Stimulated activated CD4-positive, alpha-beta T cell treated with anti-CD3 and anti-CD28 coated beads, Interleukin-1b, Interleukin-23, amount 100 ng/mL, for 1 hour (primary cell): ENCODE measurements around the gene SLC25A29.
"Not testable (repeated sequence)": the region's sequence is repeated elsewhere in the genome, so short reads cannot be mapped to it uniquely, and the experiment has no call there.

Source experiments
- DNase-seq, 2 donors: peaks; one replicate each; pipeline ENCODE4 v3.0.0-alpha.2; 2020; ENCODE audit warnings: low read depth in 2 of 2

Gene SLC25A29

DNA sequence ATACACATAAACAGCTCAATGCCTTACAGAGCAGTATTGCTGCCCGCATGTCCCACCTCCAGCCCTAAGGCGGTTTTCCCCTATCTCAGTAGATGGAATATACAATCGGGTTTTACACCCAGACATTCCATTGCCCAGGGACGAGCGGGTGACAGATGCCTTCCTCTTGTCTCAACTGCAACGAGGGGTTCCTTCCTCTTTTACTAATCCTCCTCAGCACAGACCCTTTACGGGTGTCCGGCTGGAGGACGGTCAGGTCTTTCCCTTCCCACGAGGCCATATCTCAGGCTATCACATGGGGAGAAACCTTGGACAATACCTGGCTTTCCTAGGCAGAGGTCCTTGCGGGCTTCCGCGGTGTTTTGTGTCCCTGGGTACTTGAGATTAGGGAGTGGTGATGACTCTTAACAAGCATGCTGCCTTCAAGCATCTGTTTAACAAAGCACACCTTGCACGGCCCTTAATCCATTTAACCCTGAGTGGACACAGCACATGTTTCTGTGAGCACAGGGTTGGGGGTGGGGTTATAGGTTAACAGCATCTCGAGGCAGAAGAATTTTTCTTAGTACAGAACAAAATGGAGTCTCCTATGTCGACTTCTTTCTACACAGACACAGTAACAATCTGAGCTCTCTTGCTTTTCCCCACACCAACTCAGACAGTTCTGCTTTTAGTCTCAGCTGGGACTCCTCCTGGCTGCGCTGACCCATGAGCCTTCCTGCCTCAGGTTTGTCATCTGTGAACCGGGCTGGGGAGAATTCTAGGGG, 6.0 kb upstream of the SLC25A29 start:
- DNase-seq = not testable (repeated sequence)

DNA sequence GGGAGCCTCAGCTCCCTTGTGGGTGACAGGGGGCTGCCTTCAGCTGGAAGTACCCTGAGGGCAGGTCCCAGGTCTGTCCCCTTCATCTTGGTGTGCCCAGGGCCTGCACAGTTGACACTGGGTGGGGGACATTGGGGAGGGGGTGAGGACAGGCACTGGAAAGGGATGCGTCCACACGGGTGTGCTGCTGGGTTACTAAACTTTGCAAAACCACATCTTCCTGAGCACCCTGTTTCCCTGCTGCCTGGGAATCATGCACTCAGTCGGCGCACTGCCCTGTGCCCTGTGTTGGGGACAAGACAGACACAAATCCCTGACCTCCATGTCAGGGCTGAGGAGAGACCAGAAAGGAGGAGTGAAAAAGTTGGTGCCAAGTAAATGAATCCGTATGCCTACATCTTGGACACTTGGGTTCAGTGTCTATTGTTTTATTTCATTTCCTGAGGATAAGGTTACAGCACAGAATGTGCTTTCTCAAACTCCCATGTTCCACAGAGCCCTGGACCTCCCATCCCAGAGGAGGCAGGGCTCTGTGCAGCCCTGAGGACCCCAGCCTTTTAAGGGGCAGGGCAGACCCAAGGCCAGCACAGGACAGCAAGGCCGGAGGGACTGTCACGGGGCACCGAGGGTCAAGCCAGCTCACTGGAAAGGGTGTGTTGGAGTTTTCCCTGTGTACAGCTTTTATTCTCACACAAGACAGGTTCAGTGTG, 2.9 kb upstream of the SLC25A29 start:
- DNase-seq = no peak

DNA sequence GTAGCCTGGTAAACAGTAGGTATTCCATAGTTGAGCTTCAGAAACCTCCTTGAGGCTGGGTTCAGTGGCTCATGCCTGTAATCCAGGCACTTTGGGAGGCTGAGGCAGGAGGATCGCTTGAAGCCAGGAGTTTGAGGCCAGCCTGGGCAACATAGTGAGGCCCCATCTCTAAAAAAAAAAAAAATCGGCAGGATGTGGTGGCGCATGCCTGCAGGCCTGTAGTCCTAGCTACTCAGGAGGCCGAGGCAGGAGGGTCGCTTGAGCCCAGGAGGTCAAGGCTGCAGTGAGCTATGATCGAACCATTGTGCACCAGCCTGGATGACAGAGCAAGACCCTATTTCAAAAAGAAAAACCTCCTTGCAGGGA, 2.2 kb upstream of the SLC25A29 start:
- DNase-seq = not testable (repeated sequence)

DNA sequence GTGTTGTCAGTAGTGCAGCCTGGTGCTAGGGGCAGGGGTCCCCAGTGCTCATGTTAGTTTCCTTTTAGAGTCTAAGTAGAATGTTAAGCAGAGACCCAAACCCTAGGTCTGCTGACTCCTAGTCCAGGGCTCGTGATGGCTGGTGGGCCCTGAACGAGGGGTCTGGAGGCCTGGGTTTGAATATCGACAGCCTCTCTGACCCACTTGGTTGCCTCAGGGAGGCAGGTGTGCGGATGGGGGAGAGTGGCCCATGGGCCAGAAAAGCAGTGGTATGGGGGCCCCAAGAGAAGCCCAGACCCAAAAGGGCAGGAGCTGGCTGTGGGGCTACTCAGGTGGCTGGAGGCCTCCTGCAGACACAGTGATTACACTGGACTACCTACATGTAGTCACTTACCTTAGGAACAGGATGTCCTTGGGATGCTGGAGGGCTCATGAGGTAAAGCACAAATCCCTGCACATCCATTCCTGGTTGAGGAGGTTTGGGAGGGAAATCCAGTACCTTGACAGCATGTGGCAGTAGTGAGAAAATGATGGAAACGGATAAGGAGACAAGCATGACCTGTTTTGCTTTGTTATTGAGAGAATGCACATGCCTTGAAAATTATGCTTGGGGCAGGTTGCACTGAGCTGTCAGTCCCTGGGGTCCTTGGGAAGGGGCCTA, 1.7 kb upstream of the SLC25A29 start:
- no peak for DNase-seq

DNA sequence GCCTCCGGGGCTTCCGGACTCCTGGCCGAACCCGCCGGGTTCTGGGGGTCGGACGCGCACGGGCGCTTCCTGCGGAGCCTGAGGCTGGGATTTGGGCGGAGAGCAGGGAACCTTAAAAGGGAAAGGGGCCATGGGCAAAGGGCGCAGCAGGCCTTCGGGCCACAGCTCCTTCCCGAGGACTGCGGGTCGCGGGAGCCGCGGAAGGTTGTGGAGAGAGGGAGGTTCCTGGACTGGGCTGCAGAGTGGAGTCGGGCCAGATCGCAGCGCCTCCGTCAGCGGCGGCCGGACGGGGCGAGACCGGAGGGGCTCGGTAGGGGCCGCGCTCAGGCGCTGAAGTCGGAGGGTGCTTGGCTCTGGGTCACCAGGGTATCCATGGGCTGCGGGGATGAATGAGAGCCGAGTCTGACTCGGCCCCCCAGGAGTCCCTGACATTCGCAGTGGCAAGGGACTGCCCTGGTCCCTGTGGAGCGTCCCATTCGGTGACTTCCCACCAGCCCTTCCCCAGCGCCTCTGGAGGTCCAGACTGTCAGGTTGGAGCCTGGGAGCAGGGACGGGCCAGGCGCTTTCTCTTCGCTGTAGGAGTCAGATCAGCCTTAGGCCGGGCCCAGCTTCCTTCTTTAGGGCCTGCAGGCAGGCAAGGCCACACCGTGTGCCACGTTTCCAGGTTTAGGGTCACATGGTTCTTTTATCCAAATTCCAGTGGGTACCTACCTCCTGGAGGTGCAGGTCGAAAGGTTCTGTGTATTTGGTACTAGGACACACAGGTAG, 938 bp upstream of the SLC25A29 start:
- DNase-seq = no peak

DNA sequence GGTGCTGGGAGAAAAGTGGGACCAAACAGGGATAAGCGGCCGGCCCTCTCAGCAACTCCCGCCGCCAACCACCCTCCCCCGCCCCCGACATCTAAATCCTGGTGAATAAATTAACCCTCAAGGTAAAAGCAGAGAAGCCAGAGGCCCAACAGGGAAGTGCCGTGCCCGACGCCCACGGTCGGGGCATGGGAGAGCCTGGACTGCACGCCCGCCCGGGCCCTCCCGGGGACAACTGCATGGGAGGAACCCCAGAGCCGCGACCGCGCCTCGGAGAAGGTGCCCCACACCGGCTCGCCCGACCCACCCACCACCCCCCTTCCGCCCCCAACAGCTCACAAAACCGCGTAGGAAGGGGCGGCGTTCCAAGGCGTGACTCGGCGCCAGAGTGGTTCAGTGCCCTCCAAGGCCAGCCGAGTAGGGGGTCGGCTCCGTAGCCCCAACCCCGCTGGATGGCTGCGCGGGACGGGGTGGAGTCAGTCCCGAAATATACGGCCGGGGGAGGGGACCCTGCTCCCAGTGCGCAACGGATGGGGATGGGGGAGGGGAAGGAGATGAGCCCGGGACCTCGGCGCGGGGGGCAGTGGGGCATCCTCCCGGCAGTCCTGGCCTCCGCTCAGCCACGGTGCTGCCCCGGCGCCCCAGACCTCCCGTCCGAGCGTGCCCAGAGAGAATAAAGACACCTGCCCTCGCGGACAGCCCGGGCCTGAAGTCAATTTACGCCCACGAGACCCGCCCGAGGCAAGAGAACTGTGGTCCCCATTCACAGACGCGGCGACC, 732 bp downstream of the SLC25A29 start:
- DNase-seq = no peak

DNA sequence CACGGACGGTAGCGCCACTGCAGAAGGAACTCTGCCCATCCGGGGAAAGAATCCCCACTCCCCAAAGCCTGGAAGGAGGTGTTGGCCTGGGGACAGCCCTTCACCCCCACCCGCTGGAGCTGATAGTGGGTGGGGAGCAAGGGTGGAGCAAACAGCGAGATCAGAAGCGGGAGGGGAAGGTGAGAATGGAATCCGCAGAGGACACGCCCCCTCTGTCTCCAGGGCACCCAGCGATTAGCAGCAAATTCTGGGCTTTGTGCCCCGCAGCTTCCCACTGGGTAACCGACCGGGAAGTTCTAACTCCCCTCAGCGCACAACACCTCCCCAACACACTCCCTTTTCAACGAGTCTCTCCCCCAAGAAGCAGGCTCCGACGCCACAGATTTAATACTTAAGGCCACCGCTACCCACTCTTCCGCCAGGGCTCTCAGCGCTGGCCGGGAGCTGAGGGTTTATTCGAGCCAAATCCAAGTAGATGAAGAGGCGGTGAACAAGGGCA, 1.4 kb downstream of the SLC25A29 start:
- no peak for DNase-seq

DNA sequence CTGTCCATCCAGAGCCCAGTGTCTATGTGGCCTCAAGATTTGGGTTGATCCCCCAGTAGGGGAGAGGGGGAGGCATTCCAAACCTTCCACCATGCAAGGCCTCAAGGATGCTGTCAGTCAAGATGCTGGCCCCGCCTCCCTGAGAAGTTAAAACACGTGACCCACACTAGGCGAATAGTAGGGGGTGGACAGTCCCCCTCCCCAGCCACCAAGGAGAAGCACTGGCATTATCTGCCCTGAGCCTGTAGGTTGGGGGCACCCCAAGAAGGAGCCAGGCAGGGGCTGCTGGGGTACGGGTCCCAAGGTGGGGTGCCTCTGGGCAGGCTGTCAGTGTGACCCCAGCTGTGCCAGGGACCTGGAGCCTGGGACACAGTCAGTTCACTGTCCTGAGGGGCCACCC, 2.3 kb downstream of the SLC25A29 start:
- no peak for DNase-seq

DNA sequence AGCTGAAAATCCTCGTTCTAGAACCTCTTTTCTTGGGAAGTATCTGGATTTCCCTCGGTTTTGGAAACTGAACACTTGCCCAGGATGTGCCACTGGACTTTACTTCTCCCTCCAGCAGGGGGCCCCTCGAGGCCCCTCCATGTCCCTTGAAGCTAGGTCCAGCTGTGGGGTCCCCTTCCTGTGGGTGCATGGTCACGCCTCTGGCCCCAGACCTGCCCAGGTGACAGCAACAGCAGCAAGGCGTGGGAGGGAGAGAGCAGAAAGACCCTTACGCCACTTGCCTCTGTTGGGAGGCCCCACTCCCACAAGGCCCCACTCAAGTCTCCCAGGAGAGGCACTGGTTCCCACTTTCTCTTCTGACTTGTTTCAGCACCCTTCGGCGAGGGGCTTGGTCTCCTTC, 3.1 kb downstream of the SLC25A29 start:
- DNase-seq = no peak

DNA sequence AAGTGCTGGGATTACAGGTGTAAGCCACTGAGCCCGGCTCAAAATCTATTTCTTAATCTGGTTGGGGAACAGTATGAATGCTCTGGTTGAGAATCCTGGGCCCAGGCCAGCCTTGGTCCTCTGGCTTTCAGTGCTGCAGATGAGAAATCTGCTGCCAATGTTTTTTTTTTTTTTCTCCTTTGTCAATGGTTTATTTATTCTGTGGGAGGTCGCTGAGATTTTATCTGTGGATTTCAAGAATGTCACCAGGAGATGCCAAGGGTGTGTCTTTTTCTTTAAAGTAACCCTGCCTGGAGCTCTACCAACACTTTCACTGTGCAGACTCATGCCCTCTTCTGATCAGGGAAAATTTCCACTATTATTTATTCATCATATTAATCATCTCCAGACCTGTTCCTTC, 3.6 kb downstream of the SLC25A29 start:
- DNase-seq = no peak

DNA sequence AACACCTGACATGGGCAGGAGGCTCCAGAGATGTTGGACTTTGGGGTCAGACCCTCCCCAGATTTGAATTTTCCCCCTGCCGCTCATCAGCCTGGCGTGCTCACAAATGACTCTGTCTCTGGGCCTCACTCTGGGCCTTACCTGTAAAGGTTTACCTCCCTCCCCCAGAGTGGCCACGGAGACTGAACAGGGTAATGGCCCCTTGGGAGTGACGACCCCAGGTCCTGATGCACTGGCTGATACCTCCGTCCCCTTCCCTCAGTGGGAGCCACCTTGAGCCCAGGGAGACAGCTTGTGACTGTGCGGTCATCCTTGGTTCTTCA, 7.0 kb downstream of the SLC25A29 start:
- DNase-seq = no peak

DNA sequence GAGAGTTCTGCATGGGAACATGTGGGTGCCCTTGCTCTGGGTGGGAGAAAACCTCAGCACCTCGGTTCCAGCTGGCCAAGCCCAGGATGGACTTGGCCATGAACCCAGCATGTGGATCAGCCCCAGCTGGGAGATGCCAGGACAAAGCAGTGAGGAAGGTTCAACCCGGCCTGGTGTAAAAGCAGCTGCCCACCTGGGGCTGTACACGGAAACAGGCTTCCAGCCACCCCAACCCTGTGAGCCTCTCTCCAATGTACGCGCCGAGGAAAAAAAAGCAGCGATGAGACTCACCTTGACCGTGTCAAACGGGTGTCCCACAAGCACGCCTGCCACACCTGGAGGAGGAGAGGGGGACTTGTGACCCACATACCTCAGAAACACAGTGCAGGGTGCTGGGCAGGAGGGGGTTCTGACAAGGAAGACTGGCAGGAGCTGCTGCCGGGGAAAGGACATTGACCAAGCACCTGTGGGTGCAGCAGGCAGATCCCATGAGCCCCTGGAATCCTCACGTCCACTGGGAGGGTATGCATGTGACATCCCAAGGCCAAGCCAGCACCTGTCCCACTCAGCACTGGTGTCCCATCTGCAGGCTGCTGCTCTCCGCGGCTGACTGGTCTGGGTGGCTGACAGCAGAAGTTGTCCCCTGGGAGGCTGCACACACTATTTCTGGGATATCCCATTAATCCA, 7.5 kb downstream of the SLC25A29 start:
- no peak for DNase-seq

DNA sequence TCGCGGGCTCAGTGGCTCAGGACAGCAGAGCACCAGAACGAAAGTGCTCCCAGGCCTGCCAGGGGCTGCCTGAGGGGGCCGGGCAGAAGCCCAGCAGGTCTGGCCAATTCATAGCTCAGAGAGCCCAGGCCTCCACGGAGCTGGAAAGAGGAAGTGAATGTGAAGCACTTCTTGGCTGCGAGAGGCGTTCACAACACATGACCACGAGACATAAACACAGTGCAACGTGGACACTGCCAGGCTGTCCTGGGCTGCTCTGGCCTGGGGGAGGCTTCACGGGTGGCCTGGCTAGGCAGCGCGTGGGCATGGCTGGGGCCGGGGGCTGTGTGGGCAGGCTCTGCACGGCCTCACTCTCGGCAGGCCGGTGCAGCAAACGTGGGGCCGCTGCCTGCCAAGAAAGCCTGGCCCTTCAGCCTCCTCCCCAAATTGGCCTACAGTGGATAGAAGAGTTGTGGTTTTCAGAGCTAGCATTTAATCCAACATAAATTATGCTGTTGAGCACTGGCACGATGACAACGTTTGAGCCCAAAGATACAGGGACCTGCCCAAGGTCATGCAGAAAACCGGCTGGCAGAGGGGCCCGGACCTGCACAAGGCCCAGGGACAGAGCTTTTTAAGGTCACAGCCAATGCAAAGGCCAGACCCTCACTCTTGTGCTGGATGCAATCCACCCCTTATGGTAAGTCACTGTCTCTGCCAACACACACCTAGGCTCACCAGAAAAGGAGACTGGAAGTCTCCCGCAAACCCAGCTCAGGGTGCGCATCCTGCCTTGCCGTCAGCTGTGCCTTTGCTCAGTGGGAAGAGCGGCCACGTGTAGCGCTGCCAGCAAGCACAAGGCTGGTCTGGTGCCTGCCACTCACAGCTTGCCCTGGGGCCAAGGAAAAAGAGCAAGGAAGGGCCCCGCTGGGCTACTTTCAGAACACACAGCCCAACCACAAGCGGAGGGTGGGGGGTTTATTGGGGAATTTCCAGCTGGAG, 8.6 kb downstream of the SLC25A29 start:
- DNase-seq = no peak

DNA sequence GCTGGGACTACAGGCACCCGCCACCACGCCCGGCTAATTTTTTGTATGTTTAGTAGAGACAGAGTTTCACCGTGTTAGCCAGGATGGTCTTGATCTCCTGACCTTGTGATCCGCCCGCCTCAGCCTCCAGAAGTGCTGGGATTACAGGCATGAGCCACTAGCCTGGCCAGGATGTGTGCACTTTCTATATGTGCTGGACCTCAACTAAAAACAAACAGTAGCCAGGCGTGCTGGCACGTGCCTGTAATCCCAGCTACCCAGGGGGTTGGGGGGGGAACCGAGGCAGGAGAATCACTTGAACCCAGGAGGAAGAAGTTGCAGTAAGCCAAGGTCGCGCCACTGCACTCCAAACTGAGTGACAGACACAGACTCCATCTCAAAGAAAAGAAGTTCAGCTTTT, 9.5 kb downstream of the SLC25A29 start:
- not testable (repeated sequence) for DNase-seq

DNA sequence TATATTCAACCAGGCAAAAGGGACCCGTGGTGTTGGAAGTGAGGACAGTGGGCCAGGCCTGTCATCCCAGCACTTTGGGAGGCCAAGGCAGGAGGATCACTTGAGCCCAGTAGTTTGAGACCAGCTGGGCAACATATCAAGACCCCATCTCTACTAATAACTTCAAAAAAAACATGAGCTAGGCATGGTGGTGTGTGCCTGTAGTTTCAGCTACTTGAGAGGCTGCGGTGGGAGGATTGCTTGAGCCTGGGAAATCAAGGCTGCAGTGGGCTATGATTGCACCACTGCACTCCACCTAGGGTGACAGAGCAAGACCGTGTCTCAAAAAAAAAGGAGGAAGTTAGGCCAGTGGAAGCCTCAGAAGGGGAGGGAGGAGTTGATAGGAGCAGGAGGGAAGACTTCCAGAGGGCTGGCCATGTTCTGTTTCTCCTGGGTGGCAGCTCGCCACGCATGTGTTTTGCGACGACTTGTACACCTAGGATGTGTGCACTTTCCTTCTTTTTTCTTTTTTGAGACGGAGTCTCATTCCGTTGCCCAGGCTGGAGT, 10.1 kb downstream of the SLC25A29 start:
- DNase-seq = no peak

DNA sequence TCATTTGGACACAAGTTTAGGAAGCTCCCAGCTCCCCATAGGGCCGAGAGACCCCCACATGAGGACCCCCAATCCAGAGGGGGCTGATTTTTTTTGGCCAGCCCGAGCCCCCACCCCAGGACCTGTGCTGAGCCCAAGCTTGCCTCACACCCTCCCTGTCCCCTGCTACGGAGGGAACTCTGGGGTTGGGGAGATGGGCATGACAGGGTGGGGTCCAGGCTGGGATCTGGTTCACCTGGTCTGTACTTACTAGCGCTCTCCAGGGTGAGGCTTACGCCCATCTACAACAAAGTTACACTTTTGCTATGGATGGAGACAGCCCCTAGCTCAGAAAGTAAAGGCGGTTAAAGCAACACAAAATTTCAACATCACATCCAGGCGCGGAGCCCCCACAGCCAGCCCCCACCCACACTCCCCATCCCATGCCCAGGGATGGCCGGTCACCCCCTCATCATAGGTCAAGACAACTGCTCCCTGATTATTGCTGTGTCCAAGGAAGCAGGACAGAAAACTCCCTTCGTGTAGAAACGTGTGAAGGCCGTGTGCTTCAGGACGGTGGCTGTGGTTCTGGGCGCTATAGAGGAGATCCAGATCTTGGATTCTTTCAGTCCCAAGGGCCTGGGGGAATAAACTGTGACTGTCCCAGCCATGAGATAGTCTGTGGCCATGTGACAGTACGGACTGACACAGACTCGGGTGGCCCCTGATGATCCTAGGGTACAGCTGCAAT, 10.7 kb downstream of the SLC25A29 start:
- no peak for DNase-seq

DNA sequence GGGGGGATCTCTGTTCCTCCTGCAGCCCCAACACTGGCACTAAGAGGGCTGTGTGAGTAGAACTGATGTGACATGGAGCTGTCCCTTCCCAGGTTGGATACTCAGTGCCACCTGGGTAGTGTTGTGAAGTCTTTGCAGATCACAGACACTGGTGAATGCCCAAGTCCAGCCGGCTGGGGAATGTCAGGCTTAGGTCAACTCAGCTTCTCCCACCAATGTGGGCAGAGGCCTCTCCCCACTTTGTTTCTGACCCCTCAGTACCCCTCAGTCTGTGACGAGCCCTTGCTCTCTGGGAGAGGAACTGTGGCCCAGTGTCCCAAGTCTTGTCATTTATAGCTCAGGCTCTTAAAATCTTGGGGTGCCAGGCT, 11.3 kb downstream of the SLC25A29 start:
- DNase-seq = no peak

DNA sequence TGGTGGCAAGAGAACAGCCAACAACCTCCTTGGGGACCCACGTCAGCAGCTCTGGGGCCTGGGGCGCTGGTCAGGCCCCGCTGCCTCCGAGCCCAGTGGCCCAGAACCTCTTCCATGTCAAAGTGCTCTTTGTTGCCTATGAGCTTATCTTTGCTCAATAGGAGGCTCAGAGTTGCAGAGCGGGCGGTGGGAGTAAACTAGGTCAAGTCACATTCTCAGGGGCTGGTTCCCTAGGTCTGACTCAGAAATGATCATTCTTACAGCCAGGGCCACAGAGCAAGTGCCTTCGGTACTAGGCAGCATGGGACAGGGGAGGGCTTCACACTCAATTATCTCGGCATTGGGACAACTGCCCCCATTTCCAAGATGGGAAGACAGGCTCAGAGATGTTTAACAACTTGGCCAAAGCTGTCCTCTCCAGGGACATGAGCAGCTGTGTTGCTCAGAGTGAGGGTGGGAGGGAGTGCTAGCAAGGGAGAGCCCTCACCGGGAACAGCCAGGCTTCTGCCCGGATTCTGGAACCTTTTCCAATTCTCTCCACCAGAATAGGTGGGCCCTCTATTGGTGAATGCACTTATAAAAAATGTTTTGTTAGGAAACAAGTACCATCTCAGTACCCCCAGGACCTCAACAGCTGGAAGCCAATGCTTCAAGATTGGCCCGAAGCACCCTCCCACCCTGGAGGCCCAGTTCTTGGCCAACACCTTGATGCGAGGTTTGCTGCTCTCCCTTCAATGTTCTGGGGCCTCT, 11.9 kb downstream of the SLC25A29 start:
- DNase-seq = no peak
